PFSK-1 (cell line): ENCODE measurements around the gene TBC1D8.

Source experiments
- FOXP2 ChIP-seq: optimal IDR thresholded peaks from 2 replicates; pipeline ENCODE3; 2011; ENCODE audit warnings: borderline replicate concordance, control low read depth, inconsistent platforms; ENCODE audit not compliant: insufficient read depth; ENCODE audit errors: extremely low read length, extremely low read depth
- POLR2AphosphoS5 ChIP-seq: IDR thresholded peaks from 2 replicates; pipeline ENCODE4 v1.6.1; 2012; ENCODE audit warnings: low read depth, mild to moderate bottlenecking, control low read depth, low read length, moderate library complexity
- REST ChIP-seq, 2 experiments: IDR thresholded peaks; 2 replicates each; pipeline versions ENCODE4 v1.6.1 to v1.8.0; 2011 to 2012; ENCODE audit warnings: low read depth in 2 of 2, low read length in 2 of 2, control low read depth in 1 of 2, inconsistent platforms in 1 of 2, mild to moderate bottlenecking in 1 of 2, moderate library complexity in 1 of 2; ENCODE audit not compliant: insufficient read depth in 1 of 2
- SIN3A ChIP-seq: IDR thresholded peaks from 2 replicates; pipeline ENCODE4 v1.6.1; 2012; ENCODE audit warnings: mild to moderate bottlenecking, low read length, moderate library complexity, borderline replicate concordance; ENCODE audit not compliant: insufficient read depth
- TAF1 ChIP-seq: IDR thresholded peaks from 2 replicates; pipeline ENCODE4 v1.6.1; 2012; ENCODE audit warnings: low read length, control low read depth, borderline replicate concordance; ENCODE audit not compliant: insufficient read depth

GRCh38 chr2:101096619-101097142 is 54.5 kb downstream of the TBC1D8 start:
- no peak for TF ChIP-seq TAF1
- no peak for TF ChIP-seq POLR2AphosphoS5
- no peak for TF ChIP-seq REST (IDR thresholded peaks at IDR 0.05; ENCODE audit: insufficient read depth in 1 of 2, low read depth in 2 of 2, low read length in 2 of 2)
- TF ChIP-seq SIN3A: no peak
- no peak for TF ChIP-seq FOXP2
